Loucy (cell line): Measurements from ENCODE around the gene SOBP.

ENCODE experiments used
- H2AFZ ChIP-seq: fragments of 200-600 bp; sonication (generic); 2 replicates; pipeline ENCODE4 v1.6.0; 2016; ENCODE audit warnings: antibody characterized with exemption, mild to moderate bottlenecking, low read length, moderate library complexity
- H3F3A ChIP-seq: fragments of 200-600 bp; 2 replicates; pipeline ENCODE4 v1.6.0; 2016; ENCODE audit warnings: antibody characterized with exemption, low read depth, mild to moderate bottlenecking
- H3K27me3 ChIP-seq: fragments of 200-600 bp; sonication (generic); 2 replicates; pipeline ENCODE4 v1.6.1; 2014; ENCODE audit warnings: low read length, mild to moderate bottlenecking; ENCODE audit not compliant: insufficient read depth, poor library complexity, severe bottlenecking
- H3K36me3 ChIP-seq: fragments of 200-600 bp; sonication (generic); 2 replicates; pipeline ENCODE4 v1.6.1; 2016; ENCODE audit warnings: low read length; ENCODE audit not compliant: insufficient read depth
- H3K4me1 ChIP-seq: fragments of 200-600 bp; sonication (generic); 2 replicates; pipeline ENCODE4 v1.5.1; 2014; ENCODE audit warnings: low read length, mild to moderate bottlenecking; ENCODE audit not compliant: insufficient read depth, poor library complexity, severe bottlenecking
- H3K4me2 ChIP-seq: fragments of 200-600 bp; sonication (generic); 2 replicates; pipeline ENCODE4 v1.6.0; 2014; ENCODE audit warnings: antibody characterized with exemption, low read length, low read depth, mild to moderate bottlenecking; ENCODE audit not compliant: poor library complexity, severe bottlenecking
- H3K4me3 ChIP-seq: fragments of 200-600 bp; sonication (generic); 2 replicates; pipeline ENCODE4 v1.5.1; 2014; ENCODE audit warnings: low read length, mild to moderate bottlenecking, mixed read lengths; ENCODE audit not compliant: poor library complexity, severe bottlenecking
- H3K79me2 ChIP-seq: fragments of 200-600 bp; sonication (generic); 2 replicates; pipeline ENCODE4 v1.6.1; 2014; ENCODE audit warnings: low read length; ENCODE audit not compliant: insufficient read depth
- H3K9ac ChIP-seq: fragments of 200-600 bp; sonication (generic); 2 replicates; pipeline ENCODE4 v1.6.0; 2014; ENCODE audit warnings: mild to moderate bottlenecking, low read depth, low read length, moderate library complexity; ENCODE audit not compliant: poor library complexity, severe bottlenecking
- H3K9me2 ChIP-seq: fragments of 200-600 bp; sonication (generic); replicated peaks from 2 replicates; pipeline ENCODE4 v1.6.1; 2016; ENCODE audit warnings: low read depth, low read length, mixed read lengths
- H3K9me3 ChIP-seq: fragments of 200-600 bp; sonication (generic); 2 replicates; pipeline ENCODE4 v1.6.1; 2014; ENCODE audit warnings: mild to moderate bottlenecking, antibody characterized with exemption, low read length, low read depth; ENCODE audit not compliant: insufficient read depth
- H4K20me1 ChIP-seq: fragments of 200-600 bp; sonication (generic); 2 replicates; pipeline ENCODE4 v1.6.0; 2014; ENCODE audit warnings: antibody characterized with exemption, low read length, mild to moderate bottlenecking; ENCODE audit not compliant: insufficient read depth, poor library complexity, severe bottlenecking
- EZH2phosphoT487 ChIP-seq: fragments of 200-600 bp; IDR thresholded peaks from 2 replicates; pipeline ENCODE4 v1.6.1; 2018; ENCODE audit warnings: antibody characterized with exemption, mild to moderate bottlenecking, moderate library complexity, borderline replicate concordance
- TF ChIP-seq, protein P1 (sequence below): fragments of 200-600 bp; sonication (generic); conservative IDR thresholded peaks from 2 replicates; pipeline ENCODE4 v1.5.1; 2014; ENCODE audit warnings: mild to moderate bottlenecking, antibody characterized with exemption, low read length

SOBP gene

DNA sequence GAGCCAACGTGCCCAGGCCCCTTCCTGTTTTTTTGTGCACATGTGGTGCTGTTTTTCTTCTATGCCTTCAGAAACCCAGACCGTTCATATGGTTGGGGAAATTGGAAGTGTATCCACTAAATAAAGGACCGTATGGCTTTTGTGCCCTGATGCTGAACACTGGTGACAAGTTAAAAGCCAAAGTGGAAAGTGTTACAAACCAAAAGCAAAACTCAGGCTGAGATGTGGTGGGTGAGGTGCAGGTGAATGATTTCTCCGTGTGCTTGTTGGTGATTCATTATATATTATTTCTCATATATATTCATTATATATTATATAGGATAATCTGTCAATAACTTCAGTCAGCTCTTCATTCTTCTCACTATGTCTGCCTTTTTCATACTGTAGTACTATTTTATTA lies 148.6 kb downstream of the SOBP start:
- H3K4me1 ChIP-seq = peaks cover 23% of the 10 kb centered on the region
- no peaks in the 10 kb centered on the region for H3K9me2 ChIP-seq
- H3K27me3 ChIP-seq = no peaks in the 10 kb centered on the region
- H3K4me3 ChIP-seq = no peak overlapping the region
- no peaks in the 10 kb centered on the region for H3K9me3 ChIP-seq
- H3F3A ChIP-seq = no peaks in the 10 kb centered on the region
- peaks cover 16% of the 10 kb centered on the region; the same call in 1 of the 2 replicates for H3K36me3 ChIP-seq
- no peak overlapping the region for H3K9ac ChIP-seq
- no peak overlapping the region for H3K4me2 ChIP-seq
- no peak overlapping the region for H2AFZ ChIP-seq
- no peaks in the 10 kb centered on the region for H3K79me2 ChIP-seq
- TF ChIP-seq, protein P1, sequence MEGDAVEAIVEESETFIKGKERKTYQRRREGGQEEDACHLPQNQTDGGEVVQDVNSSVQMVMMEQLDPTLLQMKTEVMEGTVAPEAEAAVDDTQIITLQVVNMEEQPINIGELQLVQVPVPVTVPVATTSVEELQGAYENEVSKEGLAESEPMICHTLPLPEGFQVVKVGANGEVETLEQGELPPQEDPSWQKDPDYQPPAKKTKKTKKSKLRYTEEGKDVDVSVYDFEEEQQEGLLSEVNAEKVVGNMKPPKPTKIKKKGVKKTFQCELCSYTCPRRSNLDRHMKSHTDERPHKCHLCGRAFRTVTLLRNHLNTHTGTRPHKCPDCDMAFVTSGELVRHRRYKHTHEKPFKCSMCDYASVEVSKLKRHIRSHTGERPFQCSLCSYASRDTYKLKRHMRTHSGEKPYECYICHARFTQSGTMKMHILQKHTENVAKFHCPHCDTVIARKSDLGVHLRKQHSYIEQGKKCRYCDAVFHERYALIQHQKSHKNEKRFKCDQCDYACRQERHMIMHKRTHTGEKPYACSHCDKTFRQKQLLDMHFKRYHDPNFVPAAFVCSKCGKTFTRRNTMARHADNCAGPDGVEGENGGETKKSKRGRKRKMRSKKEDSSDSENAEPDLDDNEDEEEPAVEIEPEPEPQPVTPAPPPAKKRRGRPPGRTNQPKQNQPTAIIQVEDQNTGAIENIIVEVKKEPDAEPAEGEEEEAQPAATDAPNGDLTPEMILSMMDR = no peak
- TF ChIP-seq EZH2phosphoT487 = no peak
- no peaks in the 10 kb centered on the region for H4K20me1 ChIP-seq

DNA sequence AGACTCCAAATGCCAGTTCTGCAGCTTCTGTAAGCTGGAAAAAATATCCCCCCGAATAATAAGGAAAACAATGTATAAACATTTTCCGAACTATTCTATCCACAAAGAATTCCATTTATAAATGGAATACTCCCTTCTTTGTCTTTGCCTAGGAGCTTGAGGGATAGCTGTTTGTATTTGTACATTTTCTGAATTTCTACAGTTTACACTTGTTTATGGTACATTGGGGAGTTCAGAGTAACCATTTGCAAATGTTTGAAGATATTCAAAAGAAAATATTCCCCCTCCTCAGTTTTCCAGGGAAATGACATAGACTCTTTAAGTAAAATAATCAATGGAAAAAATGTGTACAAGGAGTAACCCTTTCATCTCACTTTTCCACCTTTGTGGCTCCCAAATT lies 149.6 kb downstream of the SOBP start:
- Histone ChIP-seq H3F3A (no peaks in the 10 kb centered on the region), H2AFZ (no peak overlapping the region), H3K9me2 (no peaks in the 10 kb centered on the region), H3K36me3 (peaks cover 16% of the 10 kb centered on the region; the same call in 1 of the 2 replicates), H3K79me2 (no peaks in the 10 kb centered on the region), H3K27me3 (no peaks in the 10 kb centered on the region), H3K4me2 (no peak overlapping the region), H3K4me3 (no peak overlapping the region), H3K4me1 (peaks cover 23% of the 10 kb centered on the region), H3K9ac (no peak overlapping the region), H4K20me1 (no peaks in the 10 kb centered on the region), H3K9me3 (no peaks in the 10 kb centered on the region)
- no peak for TF ChIP-seq EZH2phosphoT487
- TF ChIP-seq, protein P1 = no peak

DNA sequence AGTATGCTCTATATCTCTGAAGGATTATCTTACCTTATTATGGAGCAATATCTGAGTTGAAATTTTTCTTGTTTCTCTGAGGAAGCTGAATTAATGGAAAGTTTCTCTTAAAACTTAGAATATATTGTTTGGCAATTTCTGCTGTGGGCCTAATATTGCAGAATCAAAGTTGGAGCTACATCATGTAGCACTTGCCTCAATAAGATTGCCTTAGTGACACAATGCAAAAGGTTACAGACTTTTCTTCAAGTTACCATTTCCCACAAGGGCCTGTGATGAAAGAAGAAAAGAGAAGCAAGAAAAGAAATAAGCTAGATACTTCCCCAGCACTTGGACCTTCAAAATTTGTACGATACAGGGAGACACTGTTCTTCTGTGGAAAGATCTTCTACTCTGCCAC lies 151.2 kb downstream of the SOBP start:
- Histone ChIP-seq H3K79me2 (no peaks in the 10 kb centered on the region), H3K27me3 (no peaks in the 10 kb centered on the region), H3K4me1 (peaks cover 19% of the 10 kb centered on the region), H3K9ac (no peak overlapping the region), H3K9me3 (no peaks in the 10 kb centered on the region), H3F3A (no peaks in the 10 kb centered on the region), H3K4me2 (no peak overlapping the region), H2AFZ (no peak overlapping the region), H4K20me1 (no peaks in the 10 kb centered on the region), H3K9me2 (no peaks in the 10 kb centered on the region), H3K36me3 (peaks cover 6% of the 10 kb centered on the region; the same call in 1 of the 2 replicates), H3K4me3 (no peak overlapping the region)
- TF ChIP-seq, protein P1 = no peak
- no peak for TF ChIP-seq EZH2phosphoT487
